Kidney epithelial cell (primary cell): ENCODE results near the gene SUCLG2. TPM values are rescaled to one million over a fixed set of nuclear protein-coding genes. Genes with fewer than 3 reads are reported as not detected.

Experiments
- DNase-seq: peaks from one replicate; pipeline ENCODE4 v3.0.0-alpha.2; 2010; ENCODE audit warnings: low read depth
- H3K27me3 ChIP-seq: 2 replicates; pipeline ENCODE4 v1.6.0; 2011; ENCODE audit warnings: low read length; ENCODE audit not compliant: control insufficient read depth, insufficient read depth
- H3K36me3 ChIP-seq: 2 replicates; pipeline ENCODE4 v1.5.1; 2011; ENCODE audit warnings: low read length; ENCODE audit not compliant: control insufficient read depth, insufficient read depth
- H3K4me3 ChIP-seq: 2 replicates; pipeline ENCODE4 v1.5.1; 2011; ENCODE audit warnings: low read depth, mild to moderate bottlenecking, control low read depth, low read length
- total RNA-seq: library from RNA; depleted of rRNA; stranded (reverse); fragments of >200 nt; gene quantifications from 2 replicates; pipeline ENCODE4 v1.2.3, GENCODE V29; 2015
- TF ChIP-seq, protein P1 (sequence below): IDR thresholded peaks from 2 replicates; pipeline ENCODE4 v1.5.1; 2011; ENCODE audit warnings: mild to moderate bottlenecking, moderate library complexity, low read length, control low read depth, inconsistent platforms; ENCODE audit not compliant: insufficient read depth, poor library complexity, severe bottlenecking

The SUCLG2 gene
- total RNA-seq, 1 donor from 2014 or later, result 38.1 TPM

DNA sequence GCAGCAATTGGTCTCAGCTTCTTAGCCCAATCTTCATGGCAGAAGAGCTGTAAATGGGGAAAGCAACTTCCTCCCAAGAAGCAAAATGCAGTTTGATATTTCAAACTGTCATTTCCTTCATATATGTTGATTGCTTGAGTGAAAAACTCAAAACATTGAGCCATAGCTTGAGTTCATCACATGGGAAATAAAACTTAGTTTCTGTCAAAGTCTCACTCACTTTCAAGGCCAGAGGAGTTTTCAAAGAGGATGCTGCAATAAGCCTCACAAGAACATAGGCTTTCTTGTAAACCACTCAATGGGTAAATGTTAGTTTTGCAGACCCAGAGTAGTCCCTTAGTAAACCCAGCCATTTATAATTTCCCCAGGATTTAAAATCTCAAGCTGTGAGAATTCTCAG lies 29.1 kb upstream of the SUCLG2 start:
- DNase-seq, result no peak
- Histone ChIP-seq H3K4me3 (no peak overlapping the region), H3K27me3 (no peaks in the 10 kb centered on the region), H3K36me3 (no peaks in the 10 kb centered on the region)
- TF ChIP-seq, protein P1, sequence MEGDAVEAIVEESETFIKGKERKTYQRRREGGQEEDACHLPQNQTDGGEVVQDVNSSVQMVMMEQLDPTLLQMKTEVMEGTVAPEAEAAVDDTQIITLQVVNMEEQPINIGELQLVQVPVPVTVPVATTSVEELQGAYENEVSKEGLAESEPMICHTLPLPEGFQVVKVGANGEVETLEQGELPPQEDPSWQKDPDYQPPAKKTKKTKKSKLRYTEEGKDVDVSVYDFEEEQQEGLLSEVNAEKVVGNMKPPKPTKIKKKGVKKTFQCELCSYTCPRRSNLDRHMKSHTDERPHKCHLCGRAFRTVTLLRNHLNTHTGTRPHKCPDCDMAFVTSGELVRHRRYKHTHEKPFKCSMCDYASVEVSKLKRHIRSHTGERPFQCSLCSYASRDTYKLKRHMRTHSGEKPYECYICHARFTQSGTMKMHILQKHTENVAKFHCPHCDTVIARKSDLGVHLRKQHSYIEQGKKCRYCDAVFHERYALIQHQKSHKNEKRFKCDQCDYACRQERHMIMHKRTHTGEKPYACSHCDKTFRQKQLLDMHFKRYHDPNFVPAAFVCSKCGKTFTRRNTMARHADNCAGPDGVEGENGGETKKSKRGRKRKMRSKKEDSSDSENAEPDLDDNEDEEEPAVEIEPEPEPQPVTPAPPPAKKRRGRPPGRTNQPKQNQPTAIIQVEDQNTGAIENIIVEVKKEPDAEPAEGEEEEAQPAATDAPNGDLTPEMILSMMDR, result no peak

DNA sequence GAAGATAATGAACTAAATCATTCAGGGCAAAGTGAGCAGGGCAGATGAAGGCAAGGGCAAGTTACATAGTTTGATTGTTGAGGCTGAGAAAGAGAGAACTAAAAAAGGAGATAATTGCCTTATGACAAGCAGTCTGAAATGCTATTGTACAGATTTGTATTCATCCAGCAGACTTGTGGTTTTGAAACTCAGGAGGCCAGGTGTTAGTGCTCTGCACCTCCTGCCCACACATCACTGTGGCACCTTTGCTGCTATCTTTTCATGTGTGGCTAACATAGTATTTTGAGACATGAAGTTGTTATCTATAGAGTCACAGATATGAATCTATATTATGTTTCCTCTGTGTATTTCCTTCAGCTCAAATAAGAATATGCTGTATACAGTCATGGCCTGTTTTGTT lies 24.3 kb upstream of the SUCLG2 start:
- no peaks in the 10 kb centered on the region for H3K27me3 ChIP-seq
- no peak overlapping the region for H3K4me3 ChIP-seq
- H3K36me3 ChIP-seq, result no peaks in the 10 kb centered on the region
- TF ChIP-seq, protein P1, result no peak
- DNase-seq, result no peak

DNA sequence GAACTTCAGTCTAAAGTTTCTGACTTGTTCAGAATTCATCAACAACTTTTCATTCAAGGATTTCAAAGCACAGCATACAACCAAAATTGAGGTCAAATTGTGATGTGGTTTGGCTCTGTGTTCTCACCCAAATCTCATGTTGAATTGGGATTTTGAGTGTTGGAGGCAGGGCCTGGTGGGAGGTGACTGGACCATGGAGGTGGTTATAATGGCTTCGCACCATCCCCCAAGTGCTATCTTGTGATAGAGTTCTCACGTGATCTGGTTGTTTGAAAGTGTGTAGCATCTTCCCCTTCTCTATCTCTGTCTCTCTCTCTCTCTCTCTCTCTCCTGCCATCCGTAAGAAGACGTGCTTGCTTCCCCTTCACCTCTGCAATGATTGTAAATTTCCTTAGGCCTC lies 19.6 kb upstream of the SUCLG2 start:
- Histone ChIP-seq H3K4me3 (no peak overlapping the region), H3K27me3 (no peaks in the 10 kb centered on the region), H3K36me3 (no peaks in the 10 kb centered on the region)
- no peak for DNase-seq
- TF ChIP-seq, protein P1, result no peak

DNA sequence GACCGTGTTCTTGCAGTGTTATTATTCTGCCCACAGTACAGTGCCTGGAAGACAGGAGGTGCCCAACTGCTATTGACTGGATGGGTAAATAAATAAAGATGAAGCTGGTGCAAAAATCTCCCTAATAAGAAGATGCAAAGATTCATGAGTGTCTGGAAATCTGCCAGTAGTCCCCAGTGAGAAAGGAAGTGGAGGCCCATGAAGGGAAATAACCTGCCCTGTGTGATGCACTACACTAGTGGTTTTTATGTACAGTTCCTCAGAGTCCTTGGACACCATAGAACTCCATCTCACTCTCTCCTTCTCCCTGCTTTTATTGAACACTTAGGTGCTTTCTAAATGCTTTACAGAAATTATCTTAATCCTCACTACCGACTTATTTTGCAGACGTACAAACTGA lies 8.3 kb upstream of the SUCLG2 start:
- Histone ChIP-seq H3K27me3 (no peaks in the 10 kb centered on the region), H3K4me3 (no peak overlapping the region), H3K36me3 (no peaks in the 10 kb centered on the region)
- no peak for DNase-seq
- TF ChIP-seq, protein P1, result no peak

DNA sequence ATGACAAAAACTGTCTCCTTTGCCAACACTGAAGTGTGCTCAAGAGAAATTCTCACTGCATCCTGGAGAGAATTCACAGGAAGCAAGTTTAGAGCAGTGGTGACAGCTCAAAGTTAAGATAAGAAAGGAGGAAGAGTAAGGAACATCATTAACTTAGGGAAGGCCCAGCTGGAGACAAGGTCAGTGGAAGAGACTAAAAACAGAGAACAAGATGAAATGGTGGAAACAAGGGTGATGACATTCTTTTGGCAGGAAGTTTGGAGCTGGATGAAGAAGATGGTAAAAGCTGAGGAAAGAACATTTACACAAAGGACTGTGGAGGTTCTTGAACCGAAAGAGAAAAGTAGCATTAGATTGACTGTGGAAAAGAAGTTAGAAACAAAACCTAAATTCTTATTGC lies 6.7 kb upstream of the SUCLG2 start:
- TF ChIP-seq, protein P1, result no peak
- no peaks in the 10 kb centered on the region for H3K36me3 ChIP-seq
- no peak for DNase-seq

DNA sequence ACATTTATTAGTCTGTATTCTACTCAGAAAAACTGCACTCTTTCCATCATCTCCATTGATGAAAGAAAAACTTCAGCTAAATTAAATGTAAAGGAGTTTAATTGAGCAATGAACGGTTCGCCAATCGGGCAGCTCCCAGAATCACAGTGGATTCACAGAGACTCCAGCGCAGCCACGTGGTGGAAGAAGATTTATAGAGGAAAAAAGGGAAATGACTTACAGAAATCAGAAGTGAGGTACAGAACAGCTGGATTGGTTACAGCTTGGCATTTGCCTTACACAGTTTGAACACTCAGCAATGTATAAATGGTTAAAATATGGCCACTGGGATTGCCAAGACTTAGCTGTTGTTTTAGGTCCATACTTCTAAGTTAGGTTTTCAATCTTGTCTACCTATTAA lies 2.8 kb upstream of the SUCLG2 start:
- Histone ChIP-seq H3K4me3 (no peak overlapping the region), H3K27me3 (no peaks in the 10 kb centered on the region), H3K36me3 (no peaks in the 10 kb centered on the region)
- no peak for DNase-seq
- TF ChIP-seq, protein P1, result no peak

More for the DNA sequence above, 6.7 kb upstream of the SUCLG2 start:
- H3K27me3 ChIP-seq, result no peaks in the 10 kb centered on the region
- H3K4me3 ChIP-seq, result no peak overlapping the region
